GM19468 (cell line): ENCODE measurements around the gene DYNC1LI1.
"Not testable (repeated sequence)": the region's sequence is repeated elsewhere in the genome, so short reads cannot be mapped to it uniquely, and the experiment has no call there.

ENCODE experiments used
- ATAC-seq: cut with Tn5 transposase; IDR thresholded peaks from one replicate; pipeline ENCODE4 v1.9.1; 2021; ENCODE audit warnings: mild to moderate bottlenecking, moderate library complexity, moderate number of reproducible peaks; ENCODE audit not compliant: unreplicated experiment; ENCODE audit errors: extremely low read depth

DYNC1LI1 gene

GRCh38 chr3:32586356-32586755 lies 15.7 kb upstream of the DYNC1LI1 start:
- no peak for ATAC-seq

GRCh38 chr3:32584660-32585059 lies 14.0 kb upstream of the DYNC1LI1 start:
- ATAC-seq: no peak

- no peak for ATAC-seq
Observed at GRCh38 chr3:32583708-32584107, 13.1 kb upstream of the DYNC1LI1 start.

GRCh38 chr3:32578669-32579068 lies 8.0 kb upstream of the DYNC1LI1 start:
- ATAC-seq: not testable (repeated sequence)

GRCh38 chr3:32577581-32578556 lies 7.2 kb upstream of the DYNC1LI1 start:
- peak; percentile 86 for ATAC-seq

- ATAC-seq: no peak
Observed at GRCh38 chr3:32577174-32577573, 6.5 kb upstream of the DYNC1LI1 start.

GRCh38 chr3:32575451-32576113 lies 4.9 kb upstream of the DYNC1LI1 start:
- no peak for ATAC-seq

- ATAC-seq: no peak
Observed at GRCh38 chr3:32571192-32571485, 481 bp upstream of the DYNC1LI1 start.

GRCh38 chr3:32569540-32570420 lies 878 bp downstream of the DYNC1LI1 start:
- peak; percentile 27 for ATAC-seq

GRCh38 chr3:32568953-32569352 lies 1.7 kb downstream of the DYNC1LI1 start:
- no peak for ATAC-seq

GRCh38 chr3:32564195-32564594 lies 6.5 kb downstream of the DYNC1LI1 start:
- no peak for ATAC-seq

- no peak for ATAC-seq
Observed at GRCh38 chr3:32562640-32563039, 8.0 kb downstream of the DYNC1LI1 start.

- ATAC-seq: no peak
Observed at GRCh38 chr3:32557640-32558352, 12.9 kb downstream of the DYNC1LI1 start.

- no peak for ATAC-seq
Observed at GRCh38 chr3:32556332-32556731, 14.3 kb downstream of the DYNC1LI1 start.

GRCh38 chr3:32553973-32554372 lies 16.7 kb downstream of the DYNC1LI1 start:
- no peak for ATAC-seq

GRCh38 chr3:32553459-32553858 lies 17.2 kb downstream of the DYNC1LI1 start:
- no peak for ATAC-seq

GRCh38 chr3:32552013-32552412 lies 18.6 kb downstream of the DYNC1LI1 start:
- no peak for ATAC-seq

- no peak for ATAC-seq
Observed at GRCh38 chr3:32551496-32551895, 19.2 kb downstream of the DYNC1LI1 start.

- ATAC-seq: no peak
Observed at GRCh38 chr3:32551087-32551486, 19.6 kb downstream of the DYNC1LI1 start.

GRCh38 chr3:32545305-32545704 lies 25.4 kb downstream of the DYNC1LI1 start:
- no peak for ATAC-seq
